CD4-positive, alpha-beta T cell (primary cell): ENCODE data around the gene ANKS3. TPM values are rescaled to one million over a fixed set of nuclear protein-coding genes. Genes with fewer than 3 reads are reported as not detected.

ENCODE experiments used
- ATAC-seq: fragments of 200-7000 bp; cut with Tn5 transposase; one replicate; pipeline ENCODE4 v1.10.0; 2022; ENCODE audit warnings: mild to moderate bottlenecking; ENCODE audit not compliant: poor library complexity
- CTCF ChIA-PET: fragments of 350-600 bp; sonication (Branson Sonifier 250); formaldehyde crosslinking; loops from one replicate; lab custom pipeline; 2021; ENCODE audit warnings: antibody characterized with exemption, inconsistent platforms; lab: Charles Lee
- POLR2A ChIA-PET: fragments of 350-600 bp; sonication (Branson Sonifier 250); formaldehyde crosslinking; loops from one replicate; lab custom pipeline; 2021; ENCODE audit warnings: antibody characterized with exemption, inconsistent platforms; lab: Charles Lee
- DNase-seq, 14 experiments: peaks; one replicate each; pipeline ENCODE4 v3.0.0-alpha.2; 2013 to 2020; ENCODE audit warnings: mixed read lengths in 2 of 14
- H3K27ac ChIP-seq, 2 donors: one replicate each; pipeline versions ENCODE4 v1.5.1 to v1.7.0; 2013; ENCODE audit warnings: low read length in 2 of 2, low read depth in 1 of 2, mild to moderate bottlenecking in 1 of 2
- H3K27me3 ChIP-seq, 2 experiments: 1 replicate in 1 of 2; 2 replicates in 1 of 2; pipeline versions ENCODE4 v1.6.1 to v1.7.0; 2013; ENCODE audit warnings: low read length in 2 of 2, control low read depth in 1 of 2, mild to moderate bottlenecking in 1 of 2, moderate library complexity in 1 of 2; ENCODE audit not compliant: insufficient read depth in 2 of 2, control insufficient read depth in 1 of 2
- H3K36me3 ChIP-seq: one replicate; pipeline ENCODE4 v1.6.1; 2013; ENCODE audit warnings: low read length, control low read depth; ENCODE audit not compliant: insufficient read depth
- H3K4me1 ChIP-seq: one replicate; pipeline ENCODE4 v1.6.1; 2013; ENCODE audit warnings: low read length, control low read depth; ENCODE audit not compliant: insufficient read depth
- H3K4me3 ChIP-seq: one replicate; pipeline ENCODE4 v1.5.1; 2013; ENCODE audit warnings: mild to moderate bottlenecking, low read length, moderate library complexity
- H3K9me3 ChIP-seq, 2 experiments: 1 replicate in 1 of 2; 2 replicates in 1 of 2; pipeline versions ENCODE4 v1.6.1 to v1.7.0; 2013; ENCODE audit warnings: low read length in 2 of 2, mild to moderate bottlenecking in 2 of 2, control low read depth in 1 of 2, moderate library complexity in 1 of 2; ENCODE audit not compliant: control insufficient read depth in 1 of 2, insufficient read depth in 1 of 2
- H3K27ac Mint-ChIP-seq: one replicate; pipeline ENCODE4 v1.8.0; 2020; ENCODE audit warnings: mixed read lengths
- H3K27me3 Mint-ChIP-seq: one replicate; pipeline ENCODE4 v1.8.0; 2021; ENCODE audit warnings: mixed read lengths
- H3K36me3 Mint-ChIP-seq: one replicate; pipeline ENCODE4 v1.8.0; 2021; ENCODE audit warnings: low read depth, mixed read lengths
- H3K4me1 Mint-ChIP-seq: one replicate; pipeline ENCODE4 v1.8.0; 2021; ENCODE audit warnings: low read depth, mixed read lengths
- H3K4me3 Mint-ChIP-seq: one replicate; pipeline ENCODE4 v1.8.0; 2020; ENCODE audit warnings: mild to moderate bottlenecking, mixed read lengths
- H3K9me3 Mint-ChIP-seq: one replicate; pipeline ENCODE4 v1.8.0; 2020; ENCODE audit warnings: mixed read lengths
- intact Hi-C, 2 experiments: fragments of 100-400 bp; cut with DNase I in 1 of 2; cut with micrococcal nuclease in 1 of 2; formaldehyde crosslinking; loops; one replicate each; pipeline versions ENCODE4 v1.15.1 to v1.9.0; 2023 to 2025; cut with DNase I, micrococcal nuclease
- total RNA-seq, 174 experiments: library from RNA in 2 of 174; stranded (reverse) in 2 of 174; gene quantifications; one replicate each; pipeline ENCODE4 v1.2.3 and lab custom pipeline; 2021 to 2026
- TF ChIP-seq, protein P1 (sequence below): fragments of 200-600 bp; IDR thresholded peaks from one replicate; pipeline ENCODE4 v1.8.0; 2022; ENCODE audit warnings: antibody characterized with exemption, mild to moderate bottlenecking

The ANKS3 gene
- total RNA-seq, 2 experiments from 2014 or later = 13.5 TPM

DNA sequence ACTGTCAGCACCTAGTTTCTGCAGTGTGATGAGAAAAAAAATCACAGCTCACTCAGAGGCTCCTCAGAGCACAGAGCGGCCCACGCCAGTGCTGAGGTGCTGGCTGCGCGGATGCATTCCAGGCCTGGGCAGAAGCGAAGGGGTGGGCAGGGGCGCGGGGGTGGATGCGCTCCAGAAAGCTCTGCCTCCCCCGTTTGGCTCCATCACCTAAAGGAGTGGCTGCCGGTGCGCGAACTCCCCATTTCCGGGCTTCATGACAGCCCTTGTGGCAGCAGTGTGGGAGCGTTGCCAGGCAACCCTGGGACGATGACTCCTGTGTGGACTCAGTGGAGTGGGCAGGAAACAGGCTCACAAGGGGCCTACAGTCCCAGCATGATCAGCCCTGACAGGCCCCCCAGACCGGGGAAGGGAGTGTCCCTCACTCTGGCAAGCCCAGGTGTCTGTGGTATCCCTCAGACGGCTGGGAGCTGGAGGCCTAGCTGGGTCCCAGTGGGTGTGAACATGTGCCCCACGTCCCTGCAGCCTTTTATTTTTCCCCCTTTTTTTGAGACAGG is 73.5 kb downstream of the ANKS3 start:
- intact Hi-C loops = no loop called here
- ChIA-PET POLR2A (interaction anchor here (0.7 to 2.8 kb wide), 10 partner anchors 16 to 388 kb away, joined by 3 to 15 read pairs (median 4); partner anchors contain the start of genes ANKS3, DNAAF8, MGRN1 and NUDT16L1), CTCF (interaction anchor here (1.0 to 1.7 kb wide), 2 partner anchors 10 to 36 kb away, joined by 3 to 6 read pairs; partner anchors contain the start of gene MGRN1)
- peak overlapping the region; percentile 95 for H3K27ac Mint-ChIP-seq
- peaks cover 28% of the 10 kb centered on the region for H3K36me3 Mint-ChIP-seq
- Histone ChIP-seq H3K27me3 (no peaks in the 10 kb centered on the region), H3K4me1 (peaks cover 68% of the 10 kb centered on the region), H3K4me3 (peak overlapping the region; percentile 9), H3K36me3 (peaks cover 27% of the 10 kb centered on the region), H3K9me3 (no peaks in the 10 kb centered on the region), H3K27ac (peak overlapping the region; percentile 43 to 76)
- H3K27me3 Mint-ChIP-seq = no peaks in the 10 kb centered on the region
- H3K9me3 Mint-ChIP-seq = no peaks in the 10 kb centered on the region
- peaks cover 65% of the 10 kb centered on the region for H3K4me1 Mint-ChIP-seq
- H3K4me3 Mint-ChIP-seq = peak overlapping the region; percentile 50
- TF ChIP-seq, protein P1, sequence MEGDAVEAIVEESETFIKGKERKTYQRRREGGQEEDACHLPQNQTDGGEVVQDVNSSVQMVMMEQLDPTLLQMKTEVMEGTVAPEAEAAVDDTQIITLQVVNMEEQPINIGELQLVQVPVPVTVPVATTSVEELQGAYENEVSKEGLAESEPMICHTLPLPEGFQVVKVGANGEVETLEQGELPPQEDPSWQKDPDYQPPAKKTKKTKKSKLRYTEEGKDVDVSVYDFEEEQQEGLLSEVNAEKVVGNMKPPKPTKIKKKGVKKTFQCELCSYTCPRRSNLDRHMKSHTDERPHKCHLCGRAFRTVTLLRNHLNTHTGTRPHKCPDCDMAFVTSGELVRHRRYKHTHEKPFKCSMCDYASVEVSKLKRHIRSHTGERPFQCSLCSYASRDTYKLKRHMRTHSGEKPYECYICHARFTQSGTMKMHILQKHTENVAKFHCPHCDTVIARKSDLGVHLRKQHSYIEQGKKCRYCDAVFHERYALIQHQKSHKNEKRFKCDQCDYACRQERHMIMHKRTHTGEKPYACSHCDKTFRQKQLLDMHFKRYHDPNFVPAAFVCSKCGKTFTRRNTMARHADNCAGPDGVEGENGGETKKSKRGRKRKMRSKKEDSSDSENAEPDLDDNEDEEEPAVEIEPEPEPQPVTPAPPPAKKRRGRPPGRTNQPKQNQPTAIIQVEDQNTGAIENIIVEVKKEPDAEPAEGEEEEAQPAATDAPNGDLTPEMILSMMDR = no peak
- peak; percentile 65 for ATAC-seq
- peak; percentile 29 to 91 (median 59) for DNase-seq

DNA sequence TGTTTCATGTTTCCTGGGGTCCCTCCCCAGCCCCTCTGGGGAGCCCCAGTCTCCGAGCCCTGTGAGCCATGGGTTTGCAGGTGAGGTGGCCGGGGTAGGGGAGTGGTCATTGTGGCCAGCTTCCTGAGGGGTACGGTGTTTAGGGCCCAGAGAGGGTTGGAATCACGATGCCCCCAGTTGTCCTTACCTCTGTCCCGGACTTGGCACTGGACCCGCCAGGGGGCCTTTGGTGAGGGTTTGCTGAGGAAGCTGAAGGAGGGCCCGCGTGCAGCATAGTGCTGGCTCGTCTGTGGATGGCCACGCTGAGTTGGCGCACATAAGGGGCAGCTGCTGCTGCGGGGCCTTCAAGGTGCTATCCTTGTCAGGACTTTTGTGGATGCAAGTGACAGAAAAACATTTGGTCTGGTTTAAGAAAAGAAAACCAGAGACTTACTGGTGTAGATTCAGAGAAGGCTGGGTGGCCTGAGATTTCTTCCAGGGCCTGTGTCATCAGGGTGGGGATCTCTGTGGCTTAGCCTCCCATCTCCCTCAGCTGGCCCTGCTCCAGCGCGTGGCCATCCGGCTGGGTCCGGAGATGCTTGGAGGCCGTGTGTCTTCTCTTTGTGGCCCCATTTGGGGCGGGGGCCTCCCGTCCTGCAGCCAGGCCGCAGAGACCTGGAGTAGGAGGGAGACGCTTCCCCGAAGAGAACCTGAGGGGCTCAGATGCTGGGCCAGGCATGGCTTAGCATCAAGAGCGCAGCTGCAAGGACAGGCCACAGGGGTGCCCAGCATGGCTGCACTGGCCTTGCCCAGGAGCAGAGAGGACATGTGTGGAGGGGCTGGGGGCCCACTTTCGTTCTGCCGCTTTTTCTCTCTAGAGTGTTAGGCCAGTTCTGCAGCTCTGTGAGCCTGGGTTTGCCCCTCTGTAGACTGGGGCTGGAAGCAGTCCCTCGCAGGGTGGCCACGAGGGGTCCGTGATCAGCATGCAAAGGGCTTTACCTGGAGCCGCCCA is 74.4 kb downstream of the ANKS3 start:
- Histone ChIP-seq H3K27ac (peak overlapping the region; percentile 43 to 76), H3K27me3 (no peaks in the 10 kb centered on the region), H3K4me1 (peaks cover 59% of the 10 kb centered on the region), H3K9me3 (no peaks in the 10 kb centered on the region), H3K4me3 (no peak overlapping the region), H3K36me3 (peaks cover 35% of the 10 kb centered on the region)
- peak overlapping the region; percentile 95 for H3K27ac Mint-ChIP-seq
- H3K4me3 Mint-ChIP-seq = no peak overlapping the region
- no peaks in the 10 kb centered on the region for H3K27me3 Mint-ChIP-seq
- H3K36me3 Mint-ChIP-seq = peaks cover 25% of the 10 kb centered on the region
- ChIA-PET POLR2A (interaction anchor here (0.9 to 2.8 kb wide), 7 partner anchors 17 to 74 kb away, joined by 3 to 15 read pairs (median 7); partner anchors contain the start of genes ANKS3, DNAAF8, MGRN1 and NUDT16L1), CTCF (interaction anchor here (1.7 kb wide), 1 partner anchor 9 kb away, joined by 6 read pairs; no protein-coding TSS in a partner anchor)
- DNase-seq (no peak), ATAC-seq (no peak)
- intact Hi-C loops = no loop called here
- H3K9me3 Mint-ChIP-seq = no peaks in the 10 kb centered on the region
- TF ChIP-seq, protein P1 = no peak
- peaks cover 58% of the 10 kb centered on the region for H3K4me1 Mint-ChIP-seq
